GM13977 (cell line): Measurements from ENCODE around the gene SCYGR2.

ENCODE experiments used
- DNase-seq: peaks from one replicate; pipeline ENCODE4 v3.0.0; 2012; ENCODE audit warnings: low spot score
- CTCF ChIP-seq: IDR thresholded peaks from 2 replicates; pipeline ENCODE4 v1.5.1; 2012; ENCODE audit warnings: mild to moderate bottlenecking, control low read depth; ENCODE audit not compliant: insufficient read depth; ENCODE audit errors: extremely low read depth, missing control alignments
- in situ Hi-C: fragments of 300-500 bp; cut with MboI; formaldehyde crosslinking; loops from one replicate; pipeline ENCODE4 v1.12.0; 2022; ENCODE audit warnings: low sequenced_read_pairs, low pct_unique_long_range_greater_than_20kb, mixed read lengths, inconsistent platforms; ENCODE audit not compliant: unreplicated experiment

Gene SCYGR2

DNA sequence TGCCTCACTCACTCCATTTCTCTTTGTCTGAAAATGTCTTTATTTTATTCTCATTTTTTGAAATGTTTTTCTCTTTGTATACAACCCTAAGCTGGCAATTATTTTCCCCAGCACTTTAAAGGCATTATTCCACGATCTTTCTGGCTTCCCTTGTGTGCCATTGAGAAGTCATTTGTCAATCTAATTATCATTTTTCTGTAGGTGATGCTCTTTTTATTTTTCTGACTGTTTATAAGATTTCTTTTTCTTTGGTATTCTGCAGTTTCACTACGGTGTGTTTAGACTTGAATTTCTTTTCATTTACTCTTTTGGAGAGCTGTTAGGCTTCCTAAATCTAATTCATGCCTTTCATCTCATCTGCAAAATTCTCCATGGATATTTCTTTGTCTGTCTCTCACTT, 26.7 kb downstream of the SCYGR2 start:
- in situ Hi-C loops: no loop called here
- DNase-seq: no peak
- no peak for TF ChIP-seq CTCF

DNA sequence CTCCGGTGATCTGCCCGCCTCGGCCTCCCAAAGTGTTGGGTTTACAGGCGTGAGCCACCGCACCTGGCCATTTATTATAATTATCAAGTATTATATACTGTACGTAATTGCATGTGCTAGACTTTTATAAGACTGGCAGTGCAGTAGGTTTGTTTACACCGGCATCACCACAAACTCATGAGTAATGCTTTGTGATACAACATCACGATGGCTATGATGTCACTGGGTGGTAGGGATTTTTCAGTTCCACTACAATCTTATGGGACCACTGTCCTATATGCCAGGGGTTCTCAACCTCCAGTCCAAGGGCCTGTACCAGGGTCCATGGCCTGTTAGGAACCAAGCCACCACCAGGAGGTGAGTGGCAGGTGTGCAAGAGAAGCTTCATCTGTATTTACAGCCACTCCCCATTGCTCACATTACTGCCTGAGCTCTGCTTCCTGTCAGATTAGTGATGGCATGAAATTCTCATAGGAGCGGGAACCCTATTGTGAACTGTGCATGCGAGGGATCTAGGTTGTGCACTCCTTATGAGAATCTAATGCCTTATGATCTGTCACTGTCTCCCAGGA, 28.0 kb downstream of the SCYGR2 start:
- TF ChIP-seq CTCF: no peak
- in situ Hi-C loops: no loop called here
- DNase-seq: no peak

DNA sequence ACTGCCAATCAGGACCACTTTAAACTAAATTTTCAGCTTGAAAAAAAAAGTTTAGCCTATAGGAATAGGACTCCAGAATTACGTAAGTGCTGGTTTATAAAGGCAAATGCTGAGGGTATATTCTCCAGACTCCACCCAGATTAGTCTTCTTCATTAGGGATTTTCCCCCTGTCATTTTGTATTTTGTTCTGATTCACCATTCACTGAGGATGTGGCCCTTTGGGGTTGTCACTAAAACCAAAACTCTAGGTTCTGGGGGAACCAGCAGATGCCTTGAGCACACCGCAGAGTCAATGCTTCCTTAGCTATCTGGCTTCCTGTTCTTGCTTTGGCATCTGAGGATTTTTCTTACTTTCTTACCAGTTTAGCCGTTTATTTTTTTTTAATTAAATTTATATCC, 29.1 kb downstream of the SCYGR2 start:
- in situ Hi-C loops: no loop called here
- no peak for TF ChIP-seq CTCF
- DNase-seq: no peak

- TF ChIP-seq CTCF: no peak
- in situ Hi-C loops: no loop called here
- no peak for DNase-seq
Measured at GRCh38 chr2:227629435-227629834, 30.7 kb downstream of the SCYGR2 start.

GRCh38 chr2:227630322-227630721, 31.6 kb downstream of the SCYGR2 start:
- in situ Hi-C loops: no loop called here
- no peak for DNase-seq
- no peak for TF ChIP-seq CTCF

DNA sequence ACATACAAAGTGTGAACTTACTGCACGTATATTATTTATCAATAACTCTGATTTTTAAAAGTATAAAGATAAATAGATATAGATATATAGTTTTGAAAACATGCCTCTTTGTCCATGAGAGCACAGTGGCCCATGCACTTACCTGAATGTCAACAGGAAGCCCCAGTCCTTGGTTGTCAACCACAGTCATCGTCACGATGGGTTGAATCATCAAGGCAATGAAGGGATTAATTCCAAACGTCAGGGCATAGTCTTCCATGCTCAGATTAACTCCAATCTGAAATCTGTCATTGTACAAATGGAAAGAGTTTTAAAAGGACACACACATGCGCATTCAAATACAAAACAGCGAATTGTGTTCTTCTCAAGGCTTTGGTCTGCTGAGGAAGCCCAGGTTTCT, 34.1 kb downstream of the SCYGR2 start:
- in situ Hi-C loops: no loop called here
- TF ChIP-seq CTCF: no peak
- DNase-seq: no peak

DNA sequence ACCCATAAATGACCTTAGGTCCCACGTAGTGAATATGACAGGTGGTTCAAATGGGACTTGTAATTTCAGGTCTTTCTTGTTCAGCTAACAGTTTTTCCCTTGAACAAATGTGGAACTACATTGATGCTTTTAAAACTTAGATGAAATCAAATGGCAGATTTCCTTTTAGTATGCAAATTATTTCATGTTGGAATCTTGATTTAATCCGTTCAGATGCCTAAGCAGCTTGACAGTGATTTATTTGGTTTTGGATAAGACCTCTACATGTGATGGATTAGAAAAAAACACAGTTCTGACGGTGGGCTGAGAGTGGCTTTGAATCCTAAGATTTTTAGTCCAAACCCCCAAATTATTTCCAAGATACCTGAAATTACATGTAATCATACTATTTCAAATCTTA, 35.5 kb downstream of the SCYGR2 start:
- TF ChIP-seq CTCF: no peak

More for the DNA sequence above, 35.5 kb downstream of the SCYGR2 start:
- in situ Hi-C loops: no loop called here
- DNase-seq: no peak
